DND-41 (cell line): ENCODE data around the gene SLAMF9.

Experiments
- CTCF ChIP-seq: IDR thresholded peaks from 2 replicates; pipeline ENCODE4 v1.5.1; 2012; ENCODE audit warnings: borderline replicate concordance, low read length, moderate library complexity, mild to moderate bottlenecking; ENCODE audit not compliant: poor library complexity, severe bottlenecking; ENCODE audit errors: extremely low read depth
- EZH2 ChIP-seq: IDR thresholded peaks from 3 replicates; pipeline ENCODE4 v1.6.1; 2012; ENCODE audit warnings: borderline replicate concordance, low read depth, mild to moderate bottlenecking, moderate library complexity, low read length, inconsistent platforms; ENCODE audit not compliant: severe bottlenecking

GRCh38 chr1:159924791-159925718 is 29.0 kb downstream of the SLAMF9 start, which contains the start of gene TAGLN2:
- TF ChIP-seq CTCF (no peak), EZH2 (no peak)
